ENCODE measurements around the gene KCNK10.

The KCNK10 gene

DNA sequence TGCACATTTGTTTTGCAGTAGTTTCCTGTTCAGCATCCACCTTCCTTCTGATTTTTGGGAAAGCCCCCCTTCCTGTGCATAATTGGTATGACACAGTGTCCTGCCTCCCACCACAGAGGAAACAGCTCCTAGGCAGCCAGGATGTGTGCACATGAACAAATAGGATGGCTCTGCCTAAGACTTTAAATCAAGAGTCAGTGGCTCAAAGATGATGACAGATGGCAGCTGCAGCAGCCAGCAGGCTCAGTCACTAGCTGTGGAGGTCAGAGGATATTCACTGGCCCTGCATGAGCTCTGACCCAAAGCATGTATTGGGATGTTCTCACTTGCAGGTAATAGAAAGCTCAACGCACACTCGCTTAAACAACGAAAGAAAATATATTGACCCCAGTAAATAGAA lies 90.3 kb downstream of the KCNK10 start:
- Mint-ChIP-seq H3K27ac (no peak overlapping the region), H3K36me3 (no peaks in the 10 kb centered on the region), H3K9me3 (peaks cover 5% of the 10 kb centered on the region), H3K4me1 (peaks cover 8% of the 10 kb centered on the region), H3K4me3 (no peak overlapping the region)
- ATAC-seq = peak; percentile 27
- DNase-seq (ENCODE audit: low spot score in 2 of 2) = no peak

GRCh38 chr14:88231603-88232002 lies 91.5 kb downstream of the KCNK10 start:
- H3K9me3 Mint-ChIP-seq = peaks cover 5% of the 10 kb centered on the region

GRCh38 chr14:88229428-88229827 lies 93.6 kb downstream of the KCNK10 start:
- no peaks in the 10 kb centered on the region for H3K36me3 Mint-ChIP-seq
- H3K27ac Mint-ChIP-seq = no peak overlapping the region
- ATAC-seq = no peak
- H3K9me3 Mint-ChIP-seq = no peaks in the 10 kb centered on the region
- no peak for DNase-seq (ENCODE audit: low spot score in 2 of 2)
- H3K4me1 Mint-ChIP-seq = peaks cover 13% of the 10 kb centered on the region
- no peak overlapping the region for H3K4me3 Mint-ChIP-seq

More at GRCh38 chr14:88231603-88232002, 91.5 kb downstream of the KCNK10 start:
- Mint-ChIP-seq H3K4me3 (no peak overlapping the region), H3K4me1 (peaks cover 13% of the 10 kb centered on the region), H3K27ac (no peak overlapping the region), H3K36me3 (no peaks in the 10 kb centered on the region)
- ATAC-seq (no peak), DNase-seq (ENCODE audit: low spot score in 2 of 2) (no peak)

DNA sequence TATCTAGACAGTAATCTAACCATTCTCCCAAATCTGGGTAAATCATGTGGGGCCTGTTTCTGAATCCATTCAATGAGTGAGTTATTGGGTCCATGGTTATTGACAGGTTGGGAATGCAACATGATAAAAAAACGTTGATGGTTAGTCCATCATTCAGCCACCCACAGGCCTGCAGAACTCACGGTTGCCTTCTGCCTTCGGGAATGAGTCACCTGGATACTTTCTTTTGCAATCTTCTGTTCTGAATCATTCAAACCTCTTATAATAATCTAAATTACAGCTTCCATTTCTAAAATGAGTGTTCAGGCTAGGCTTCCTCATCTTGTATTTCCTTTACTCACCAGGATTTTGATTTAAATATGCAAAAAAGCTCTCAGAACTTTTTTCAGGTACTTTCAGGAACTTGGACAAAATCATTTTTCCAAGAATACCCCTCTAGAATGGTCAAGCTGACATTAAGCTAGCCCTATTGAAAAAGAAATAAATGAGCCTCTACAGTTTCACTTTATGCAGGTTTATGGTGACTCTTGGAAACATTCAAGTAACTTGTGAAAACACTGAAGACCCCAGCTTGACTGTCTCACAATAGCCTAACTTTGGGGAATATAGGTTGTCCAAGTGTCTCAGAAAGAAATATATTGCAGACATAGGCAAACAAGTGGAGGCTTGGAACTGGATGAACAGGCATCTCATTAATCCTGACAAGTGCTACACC lies 94.4 kb downstream of the KCNK10 start:
- Mint-ChIP-seq H3K36me3 (no peaks in the 10 kb centered on the region), H3K4me3 (no peak overlapping the region), H3K9me3 (no peaks in the 10 kb centered on the region), H3K27ac (no peak overlapping the region), H3K4me1 (peaks cover 13% of the 10 kb centered on the region)
- DNase-seq (ENCODE audit: low spot score in 2 of 2) = no peak
- peak; percentile 78 for ATAC-seq

DNA sequence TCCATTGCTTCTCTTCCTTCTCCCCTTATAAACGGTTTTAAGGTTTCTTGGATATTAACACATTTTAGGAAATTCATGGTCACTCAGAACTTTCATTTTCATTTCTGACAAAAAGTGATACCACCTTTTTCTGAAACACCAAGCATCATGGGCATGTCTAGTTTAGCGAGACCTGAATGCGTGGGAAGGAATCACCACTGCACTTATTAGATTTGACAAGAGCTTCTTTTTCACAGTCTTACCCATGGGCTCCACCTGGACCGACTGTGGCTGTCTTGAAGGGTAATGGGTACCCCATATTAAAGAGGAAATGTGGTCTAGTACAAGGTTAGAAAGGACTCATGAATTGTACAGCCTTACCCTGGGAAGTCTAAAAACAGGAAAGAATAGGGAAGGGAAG lies 95.4 kb downstream of the KCNK10 start:
- no peaks in the 10 kb centered on the region for H3K36me3 Mint-ChIP-seq
- no peak overlapping the region for H3K27ac Mint-ChIP-seq
- peaks cover 13% of the 10 kb centered on the region for H3K4me1 Mint-ChIP-seq
- DNase-seq (ENCODE audit: low spot score in 2 of 2) (no peak), ATAC-seq (peak; percentile 41)
- H3K4me3 Mint-ChIP-seq = no peak overlapping the region
- H3K9me3 Mint-ChIP-seq = peaks cover under 1% of the 10 kb centered on the region

DNA sequence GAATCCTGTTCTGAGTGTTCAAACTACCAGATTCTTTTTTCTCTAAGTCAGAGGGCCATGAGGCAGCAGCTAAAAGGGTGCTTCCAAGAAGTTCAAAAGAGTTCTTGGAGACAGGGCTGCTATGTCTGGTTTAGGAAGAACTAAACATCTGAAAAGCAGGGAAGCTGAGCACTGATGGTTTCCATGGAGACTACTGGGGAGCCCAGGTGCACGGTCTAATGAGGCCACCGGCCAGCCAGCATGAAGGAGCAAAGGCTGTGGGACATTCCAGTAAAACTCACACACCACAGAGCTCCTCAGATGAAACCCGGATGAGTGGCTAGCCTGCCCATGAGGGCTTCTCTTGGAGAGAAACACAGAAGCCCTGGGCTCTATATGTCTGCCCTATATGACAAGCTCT lies 97.3 kb downstream of the KCNK10 start:
- peaks cover 13% of the 10 kb centered on the region for H3K4me1 Mint-ChIP-seq

DNA sequence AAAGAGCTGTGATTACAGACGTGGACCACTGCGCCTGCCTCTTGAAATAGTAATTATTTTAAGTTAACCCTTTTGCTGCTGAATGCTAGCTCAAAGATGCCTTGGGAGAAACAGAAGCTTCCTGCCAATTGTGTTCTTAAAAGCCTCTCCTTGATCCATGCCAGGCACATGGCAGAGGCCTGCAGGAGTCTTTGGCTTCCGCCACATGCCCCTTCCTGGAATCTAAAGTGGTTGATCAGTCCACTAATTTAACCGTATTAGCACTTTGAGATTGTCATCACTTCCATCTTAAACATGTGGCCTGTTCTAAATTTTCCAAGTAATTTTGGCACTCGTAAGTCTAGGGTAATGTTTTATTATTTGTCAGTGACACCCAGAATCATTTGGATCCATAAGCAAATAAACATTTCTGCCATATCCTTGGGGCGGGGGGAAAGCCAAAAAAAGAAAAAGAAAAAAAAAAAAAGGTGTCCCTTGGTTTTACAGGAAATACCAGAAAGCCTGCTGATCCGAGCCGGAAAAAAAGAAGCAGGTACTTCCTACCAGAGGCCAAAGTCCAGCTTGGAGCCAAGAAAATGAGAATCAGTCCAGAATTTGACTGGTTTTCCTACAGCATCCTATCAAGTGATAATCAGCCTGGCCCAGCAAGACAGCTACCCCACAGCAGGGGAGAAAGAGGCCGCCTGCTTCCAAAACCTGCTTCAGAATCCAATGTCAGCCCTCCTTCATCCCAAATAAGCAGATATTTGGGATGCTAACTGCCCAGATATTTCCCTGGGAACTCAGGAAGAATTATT lies 104.8 kb downstream of the KCNK10 start:
- no peak overlapping the region for H3K4me3 Mint-ChIP-seq
- H3K36me3 Mint-ChIP-seq = no peaks in the 10 kb centered on the region
- DNase-seq (ENCODE audit: low spot score in 2 of 2) (no peak), ATAC-seq (no peak)
- H3K9me3 Mint-ChIP-seq = peaks cover 8% of the 10 kb centered on the region
- H3K4me1 Mint-ChIP-seq = no peaks in the 10 kb centered on the region
- no peak overlapping the region for H3K27ac Mint-ChIP-seq

More for the DNA sequence above, 97.3 kb downstream of the KCNK10 start:
- H3K27ac Mint-ChIP-seq = no peak overlapping the region
- no peak overlapping the region for H3K4me3 Mint-ChIP-seq
- DNase-seq (ENCODE audit: low spot score in 2 of 2) (no peak), ATAC-seq (no peak)
- H3K36me3 Mint-ChIP-seq = no peaks in the 10 kb centered on the region
- H3K9me3 Mint-ChIP-seq = peaks cover 8% of the 10 kb centered on the region

DNA sequence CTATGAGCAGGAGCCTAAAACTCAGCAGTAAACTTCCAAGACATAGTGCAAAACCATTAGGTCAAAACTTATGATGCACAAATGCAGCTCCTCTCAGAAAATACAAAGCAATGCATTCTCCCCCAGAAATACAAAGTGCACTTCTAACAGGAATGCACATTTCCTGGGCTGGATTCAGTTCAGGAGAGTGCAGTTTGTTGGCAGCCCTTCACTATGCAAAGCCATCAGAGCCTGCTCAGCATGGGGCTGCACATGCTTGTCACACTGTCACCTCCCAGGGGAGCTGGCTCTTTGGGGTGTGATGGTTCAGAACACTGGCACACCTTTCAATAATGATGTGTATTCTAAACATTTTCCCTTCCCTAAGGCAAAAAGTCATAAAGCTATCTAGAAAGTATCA lies 110.4 kb downstream of the KCNK10 start:
- Mint-ChIP-seq H3K27ac (no peak overlapping the region), H3K4me1 (no peaks in the 10 kb centered on the region), H3K36me3 (no peaks in the 10 kb centered on the region), H3K9me3 (no peaks in the 10 kb centered on the region), H3K4me3 (no peak overlapping the region)
- ATAC-seq (no peak), DNase-seq (ENCODE audit: low spot score in 2 of 2) (no peak)

DNA sequence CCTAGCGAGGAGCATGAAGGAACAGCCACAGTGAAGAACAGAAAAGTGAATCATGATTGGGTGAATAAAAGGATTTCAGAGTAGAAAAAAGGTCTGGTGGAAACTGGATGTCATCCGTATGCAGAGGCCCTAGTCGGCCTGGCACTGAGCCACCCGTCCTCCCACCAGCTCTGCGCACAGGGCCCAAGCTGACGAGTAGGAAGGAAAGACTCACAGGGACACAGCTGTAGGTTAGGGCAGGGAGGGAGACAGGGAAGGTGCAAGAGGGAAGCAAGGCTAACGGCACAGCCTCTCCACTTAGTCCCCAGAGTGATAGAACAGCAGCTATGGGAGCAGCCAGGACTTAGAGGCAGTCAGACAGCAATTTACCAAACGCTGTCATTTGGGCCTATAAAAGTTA lies 112.6 kb downstream of the KCNK10 start:
- H3K4me1 Mint-ChIP-seq = no peaks in the 10 kb centered on the region
- no peak overlapping the region for H3K27ac Mint-ChIP-seq
- H3K9me3 Mint-ChIP-seq = no peaks in the 10 kb centered on the region
- H3K4me3 Mint-ChIP-seq = no peak overlapping the region
- no peak for DNase-seq (ENCODE audit: low spot score in 2 of 2)
- H3K36me3 Mint-ChIP-seq = no peaks in the 10 kb centered on the region
- ATAC-seq = no peak

DNA sequence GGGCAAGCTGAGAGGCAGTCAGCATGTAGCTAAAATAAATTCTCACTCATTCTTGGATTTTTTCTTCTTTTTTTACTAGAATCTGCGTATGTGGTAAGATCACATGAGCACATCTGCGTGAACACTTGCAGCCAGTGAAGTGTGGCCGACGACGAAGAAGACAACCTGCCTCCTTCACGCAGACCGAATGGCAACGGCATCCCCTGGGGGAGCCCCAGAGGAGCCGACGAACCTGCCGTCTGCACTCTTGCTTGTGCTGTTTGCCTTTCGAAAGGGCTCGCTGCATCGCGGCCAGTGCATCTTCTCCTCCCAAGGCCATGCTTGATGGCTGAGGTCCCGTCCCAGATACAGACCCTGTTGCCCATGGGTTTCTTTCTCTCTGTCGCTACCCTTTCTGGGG lies 113.8 kb downstream of the KCNK10 start:
- no peaks in the 10 kb centered on the region for H3K36me3 Mint-ChIP-seq
- DNase-seq (ENCODE audit: low spot score in 2 of 2) = no peak
- no peak overlapping the region for H3K4me3 Mint-ChIP-seq
- no peaks in the 10 kb centered on the region for H3K9me3 Mint-ChIP-seq
- ATAC-seq = no peak
- no peak overlapping the region for H3K27ac Mint-ChIP-seq
- no peaks in the 10 kb centered on the region for H3K4me1 Mint-ChIP-seq

DNA sequence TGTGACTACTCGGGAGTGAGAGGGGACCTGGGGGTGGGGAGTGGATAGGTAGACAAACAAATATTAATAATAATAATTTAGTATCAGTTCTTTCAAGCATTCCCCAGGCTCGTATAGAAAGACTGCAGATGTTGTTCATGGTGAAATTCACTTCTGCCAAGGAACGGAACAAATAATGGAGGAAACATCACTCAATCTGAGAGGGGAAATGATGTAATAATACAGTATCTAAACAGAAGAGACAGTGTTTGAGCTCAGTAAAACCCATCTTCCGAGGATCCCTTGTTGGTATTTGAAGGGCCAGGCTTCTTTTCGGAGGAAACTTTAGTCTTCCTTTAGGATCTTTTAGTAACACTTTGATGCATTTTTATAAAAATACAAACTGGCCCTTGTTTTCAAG lies 114.2 kb downstream of the KCNK10 start:
- no peaks in the 10 kb centered on the region for H3K36me3 Mint-ChIP-seq
- H3K4me3 Mint-ChIP-seq = no peak overlapping the region
- H3K27ac Mint-ChIP-seq = no peak overlapping the region

DNA sequence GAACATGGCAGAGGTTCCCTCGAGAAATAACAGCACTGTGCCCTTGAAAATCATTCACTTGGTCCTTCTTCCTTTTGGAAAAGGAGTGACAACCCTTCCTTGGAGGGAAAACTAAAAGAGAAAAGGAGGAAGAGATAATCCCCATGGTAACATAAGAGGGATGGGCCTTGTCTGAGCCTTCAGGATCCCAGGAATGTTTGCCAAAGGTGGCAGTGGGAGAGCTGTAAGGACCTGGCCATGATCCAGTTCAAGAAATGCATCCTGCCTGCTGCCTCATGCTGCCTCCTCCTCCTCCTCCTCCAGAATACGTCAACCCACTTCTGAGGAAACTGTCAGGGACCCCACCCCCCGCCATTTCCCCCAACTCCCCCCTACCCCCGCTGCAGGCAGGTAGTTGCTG lies 118.8 kb downstream of the KCNK10 start:
- DNase-seq (ENCODE audit: low spot score in 2 of 2) = no peak
- no peak overlapping the region for H3K4me3 Mint-ChIP-seq

More for the DNA sequence above, 114.2 kb downstream of the KCNK10 start:
- DNase-seq (ENCODE audit: low spot score in 2 of 2) (no peak), ATAC-seq (no peak)
- Mint-ChIP-seq H3K4me1 (no peaks in the 10 kb centered on the region), H3K9me3 (no peaks in the 10 kb centered on the region)

DNA sequence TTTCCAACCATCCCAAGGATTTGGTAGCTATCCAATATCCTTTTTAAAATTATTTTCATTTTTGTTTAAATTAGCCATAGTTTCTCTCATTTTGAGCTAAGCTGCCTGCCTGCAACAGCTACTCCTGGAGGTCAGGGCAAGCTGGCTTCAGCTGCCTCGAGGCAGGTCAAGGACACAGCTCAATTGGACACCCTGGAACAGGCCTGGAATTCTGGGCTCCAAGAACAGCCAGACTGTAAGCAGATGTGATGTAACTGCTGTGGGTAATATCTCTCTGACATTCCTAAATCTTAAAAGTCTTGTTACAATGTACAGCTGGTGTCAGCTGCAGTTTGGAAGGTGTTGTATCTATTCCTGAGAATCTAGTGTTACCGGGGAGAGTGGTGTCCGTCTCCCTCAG lies 119.8 kb downstream of the KCNK10 start:
- H3K9me3 Mint-ChIP-seq = no peaks in the 10 kb centered on the region
- H3K4me1 Mint-ChIP-seq = no peaks in the 10 kb centered on the region
- no peaks in the 10 kb centered on the region for H3K36me3 Mint-ChIP-seq
- no peak overlapping the region for H3K4me3 Mint-ChIP-seq
- DNase-seq (ENCODE audit: low spot score in 2 of 2) (no peak), ATAC-seq (no peak)
- no peak overlapping the region for H3K27ac Mint-ChIP-seq

More for the DNA sequence above, 118.8 kb downstream of the KCNK10 start:
- Mint-ChIP-seq H3K36me3 (no peaks in the 10 kb centered on the region), H3K27ac (no peak overlapping the region), H3K4me1 (no peaks in the 10 kb centered on the region), H3K9me3 (no peaks in the 10 kb centered on the region)
- no peak for ATAC-seq

DNA sequence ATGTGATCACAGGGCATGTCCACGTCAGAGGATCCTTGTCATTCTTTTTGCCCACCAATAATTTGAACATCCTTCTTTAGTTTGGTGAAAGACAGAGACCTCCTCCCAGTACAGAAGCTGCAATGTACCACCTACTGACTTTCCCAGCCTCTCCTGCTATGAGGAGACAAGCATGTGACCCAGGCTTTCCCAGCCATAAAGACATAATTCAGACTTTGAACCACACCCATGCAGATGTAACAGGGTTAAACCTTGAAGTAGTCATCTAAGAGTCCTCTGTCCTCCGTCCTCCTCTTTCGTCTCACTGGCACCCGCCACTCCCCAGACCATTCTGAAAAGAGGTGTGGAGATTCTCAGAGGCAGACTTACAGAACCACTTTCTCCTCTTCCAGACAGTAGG lies 120.8 kb downstream of the KCNK10 start:
- Mint-ChIP-seq H3K27ac (no peak overlapping the region), H3K4me3 (no peak overlapping the region), H3K4me1 (no peaks in the 10 kb centered on the region), H3K9me3 (no peaks in the 10 kb centered on the region), H3K36me3 (no peaks in the 10 kb centered on the region)
- no peak for ATAC-seq
- no peak for DNase-seq (ENCODE audit: low spot score in 2 of 2)

DNA sequence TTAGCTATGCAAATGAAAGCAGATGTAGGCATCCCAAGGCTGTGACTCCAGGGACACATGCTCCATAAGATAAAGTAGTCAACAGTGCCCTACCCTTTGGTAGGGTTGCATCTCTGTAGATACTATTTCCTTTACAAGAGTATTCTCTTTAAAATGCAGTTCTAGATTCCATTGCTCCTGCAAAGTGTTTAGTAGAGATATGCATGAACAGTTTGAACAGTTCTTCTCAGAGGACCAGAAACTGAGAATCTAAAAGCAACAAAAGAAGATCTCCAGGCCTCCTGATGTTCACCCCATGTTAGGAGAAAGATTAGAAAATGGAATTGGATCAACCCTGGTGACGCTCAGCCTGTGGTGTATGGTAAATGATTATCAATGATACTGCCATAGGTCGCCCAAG lies 121.2 kb downstream of the KCNK10 start:
- H3K9me3 Mint-ChIP-seq = no peaks in the 10 kb centered on the region
- H3K36me3 Mint-ChIP-seq = no peaks in the 10 kb centered on the region
- H3K4me1 Mint-ChIP-seq = no peaks in the 10 kb centered on the region
- no peak overlapping the region for H3K27ac Mint-ChIP-seq
- H3K4me3 Mint-ChIP-seq = no peak overlapping the region
- DNase-seq (ENCODE audit: low spot score in 2 of 2) (no peak), ATAC-seq (no peak)

- no peak overlapping the region for H3K27ac Mint-ChIP-seq
- H3K9me3 Mint-ChIP-seq = no peaks in the 10 kb centered on the region
- DNase-seq (ENCODE audit: low spot score in 2 of 2) (no peak), ATAC-seq (no peak)
- no peaks in the 10 kb centered on the region for H3K36me3 Mint-ChIP-seq
- no peak overlapping the region for H3K4me3 Mint-ChIP-seq
- H3K4me1 Mint-ChIP-seq = no peaks in the 10 kb centered on the region
Measured at GRCh38 chr14:88199882-88200281, 123.2 kb downstream of the KCNK10 start.
